ENCODE data around the gene ADGRG6.
"Not testable (repeated sequence)": the region's sequence is repeated elsewhere in the genome, so short reads cannot be mapped to it uniquely, and the experiment has no call there.

The ADGRG6 gene

GRCh38 chr6:142412241-142412640, 110.4 kb downstream of the ADGRG6 start:
- DNase-seq (ENCODE audit: low read depth), result no peak

- DNase-seq (ENCODE audit: low read depth), result no peak
These were observed 110.9 kb downstream of the ADGRG6 start for GRCh38 chr6:142412658-142413057.

DNA sequence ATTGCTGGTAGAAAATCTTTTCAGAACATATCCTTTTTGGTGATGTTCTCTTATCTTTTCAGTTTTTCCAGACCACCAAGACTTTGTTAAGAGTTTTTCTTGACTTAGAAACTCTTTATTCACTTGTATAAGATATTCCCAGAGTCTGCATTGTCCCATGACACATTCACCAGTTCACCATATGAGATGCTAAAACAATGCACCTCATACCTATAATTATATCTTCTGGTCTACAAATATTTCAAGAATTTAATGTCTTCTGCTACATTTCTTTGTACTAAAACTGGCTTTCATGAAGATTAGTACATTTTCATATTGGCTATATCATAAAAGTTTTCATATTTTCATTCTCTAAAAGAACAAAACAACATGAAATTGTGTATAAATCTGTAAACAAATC, 111.3 kb downstream of the ADGRG6 start:
- no peak for DNase-seq (ENCODE audit: low read depth)

GRCh38 chr6:142414462-142415250, 112.8 kb downstream of the ADGRG6 start:
- DNase-seq (ENCODE audit: low read depth), result no peak

- no peak for DNase-seq (ENCODE audit: low read depth)
These were observed 114.4 kb downstream of the ADGRG6 start for GRCh38 chr6:142416179-142416578.

GRCh38 chr6:142416686-142417085, 114.9 kb downstream of the ADGRG6 start:
- DNase-seq (ENCODE audit: low read depth), result no peak

DNA sequence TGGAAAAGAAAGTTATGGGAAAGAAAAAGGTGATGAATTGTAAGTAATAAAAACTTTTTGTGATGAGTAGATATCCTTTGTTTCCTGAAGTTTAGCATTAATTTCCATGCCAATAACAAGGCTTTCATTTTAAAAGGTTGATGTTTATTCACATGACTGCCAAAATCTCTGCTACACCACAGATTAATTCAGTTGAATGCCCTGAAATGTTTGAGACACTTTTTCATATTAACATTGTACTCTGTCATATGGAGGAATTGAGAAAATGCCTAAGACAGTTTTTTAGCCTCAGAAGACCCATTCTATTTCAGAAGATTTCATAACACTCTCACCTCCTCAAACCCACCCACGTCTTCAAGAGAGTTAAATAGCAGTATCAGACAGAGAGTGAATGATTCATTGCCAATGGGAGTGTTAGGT, 115.5 kb downstream of the ADGRG6 start:
- DNase-seq (ENCODE audit: low read depth), result no peak

DNA sequence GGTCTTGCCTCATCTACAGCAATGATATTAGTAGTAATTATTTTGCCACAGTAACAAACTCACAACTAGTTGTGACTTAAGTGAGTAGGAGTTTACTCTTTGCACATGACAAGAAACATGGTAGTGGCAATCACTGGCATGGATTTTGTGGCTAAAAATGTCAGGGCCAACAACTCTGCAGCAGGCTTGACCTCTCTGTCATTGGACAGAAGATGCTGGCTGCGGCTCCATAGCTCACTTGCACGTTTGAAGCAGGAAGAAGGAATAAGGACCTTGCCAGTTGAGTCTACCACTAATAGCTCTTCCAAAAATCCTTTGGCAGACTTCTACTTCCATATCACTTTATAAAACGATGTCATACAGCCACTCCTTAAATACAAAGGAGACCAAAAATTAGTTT, 117.3 kb downstream of the ADGRG6 start:
- no peak for DNase-seq (ENCODE audit: low read depth)

DNA sequence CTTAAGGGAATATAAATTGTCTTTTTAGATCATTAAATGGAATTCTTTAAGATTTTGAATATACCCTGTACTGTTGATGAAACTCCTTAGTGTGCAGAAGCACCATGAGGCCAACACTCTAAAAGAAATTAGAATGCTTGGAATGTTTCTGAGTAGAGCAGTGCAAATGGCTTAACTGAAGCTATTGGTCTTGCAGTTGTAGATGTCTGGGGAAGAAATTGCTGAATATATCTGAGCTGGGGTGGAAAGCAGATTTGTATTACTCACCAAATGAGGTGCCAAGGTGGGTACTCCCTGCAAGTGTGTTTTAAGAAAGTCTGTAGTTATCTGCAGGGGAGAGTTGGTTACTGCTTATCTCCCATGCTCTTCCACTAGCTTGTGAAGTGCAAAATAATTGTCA, 119.0 kb downstream of the ADGRG6 start:
- no peak for DNase-seq (ENCODE audit: low read depth)

DNA sequence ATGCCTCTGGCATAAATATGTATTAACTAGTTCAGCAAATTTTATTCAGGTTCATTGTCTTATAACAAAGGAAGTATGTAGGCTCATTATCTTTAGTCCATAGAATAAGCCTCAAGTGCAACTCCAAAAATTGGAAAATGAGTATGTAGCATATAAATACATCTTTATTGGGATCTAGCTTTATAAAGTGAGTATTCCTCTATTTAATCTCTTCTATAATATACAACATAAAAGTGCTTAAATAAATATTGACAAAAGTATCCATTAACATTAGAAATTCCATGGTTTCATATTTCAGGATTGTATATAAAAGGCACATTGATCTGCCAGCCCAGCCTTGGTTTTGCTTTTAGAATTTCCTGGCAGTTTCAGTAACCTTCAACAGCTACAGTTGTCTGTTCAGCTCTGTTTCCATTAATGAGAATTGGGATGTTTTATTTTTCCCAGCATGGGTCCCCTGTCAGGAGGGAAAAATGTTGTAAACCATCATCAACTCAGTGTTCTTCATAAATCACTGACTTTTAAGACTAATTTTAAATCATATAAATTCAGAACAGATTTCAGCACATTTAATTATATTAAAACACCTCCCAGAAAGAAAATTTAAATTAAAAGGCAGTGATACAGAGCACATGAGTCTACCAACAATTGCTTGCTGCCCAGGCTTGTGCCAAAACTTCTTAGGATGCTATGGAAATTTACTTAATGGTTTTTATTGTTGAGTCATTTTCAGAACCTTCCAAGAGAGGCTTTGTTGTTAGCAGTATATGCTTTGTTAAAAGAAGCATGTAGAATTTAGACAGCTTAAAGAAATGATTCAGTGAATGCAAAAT, 119.7 kb downstream of the ADGRG6 start:
- DNase-seq (ENCODE audit: low read depth), result no peak

DNA sequence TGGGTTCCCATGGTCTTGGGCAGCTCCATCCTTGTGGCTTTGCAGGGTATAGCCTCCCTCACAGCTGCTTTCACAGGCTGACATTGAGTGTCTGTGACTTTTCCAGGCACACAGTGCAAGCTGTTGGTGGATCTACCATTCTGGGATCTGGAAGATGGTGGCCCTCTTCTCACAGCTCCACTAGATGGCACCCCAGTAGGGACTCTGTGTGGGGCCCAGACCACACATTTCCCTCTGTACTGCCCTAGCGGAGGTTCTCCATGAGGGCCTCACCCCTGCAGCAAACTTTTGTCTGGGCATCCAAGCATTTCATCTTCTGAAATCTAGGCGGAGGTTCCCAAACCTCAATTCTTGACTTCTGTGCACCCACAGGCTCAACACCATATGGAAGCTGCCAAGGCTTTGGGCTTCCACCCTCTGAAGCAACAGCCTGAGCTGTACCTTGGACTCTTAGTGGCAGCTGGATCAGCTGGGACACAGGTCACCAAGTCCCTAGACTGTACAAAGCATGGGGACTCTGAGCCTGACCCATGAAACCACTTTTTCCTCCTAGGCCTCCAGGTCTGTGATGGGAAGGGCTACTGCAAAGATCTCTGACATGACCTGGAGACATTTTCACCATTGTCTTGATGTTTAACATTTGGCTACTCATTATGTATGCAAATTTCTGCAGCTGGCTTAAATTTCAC, 124.8 kb downstream of the ADGRG6 start:
- not testable (repeated sequence) for DNase-seq (ENCODE audit: low read depth)

DNA sequence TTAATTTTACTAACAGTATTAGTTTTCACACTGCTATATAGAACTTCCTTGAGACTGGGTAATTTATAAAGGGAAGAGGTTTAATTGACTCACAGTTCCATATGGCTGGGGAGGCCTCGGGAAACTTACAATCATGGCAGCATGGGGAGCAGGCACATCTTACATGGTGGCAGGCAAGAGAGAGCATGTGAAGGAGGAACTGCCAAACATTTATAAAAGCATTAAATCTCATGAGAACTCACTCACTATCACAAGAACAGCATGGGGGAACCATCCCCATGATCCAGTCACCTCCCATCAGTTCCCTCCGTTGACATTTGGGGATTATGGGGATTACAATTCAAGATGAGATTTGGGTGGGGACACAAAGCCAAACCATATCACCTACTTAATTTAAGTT, 126.7 kb downstream of the ADGRG6 start:
- not testable (repeated sequence) for DNase-seq (ENCODE audit: low read depth)

DNA sequence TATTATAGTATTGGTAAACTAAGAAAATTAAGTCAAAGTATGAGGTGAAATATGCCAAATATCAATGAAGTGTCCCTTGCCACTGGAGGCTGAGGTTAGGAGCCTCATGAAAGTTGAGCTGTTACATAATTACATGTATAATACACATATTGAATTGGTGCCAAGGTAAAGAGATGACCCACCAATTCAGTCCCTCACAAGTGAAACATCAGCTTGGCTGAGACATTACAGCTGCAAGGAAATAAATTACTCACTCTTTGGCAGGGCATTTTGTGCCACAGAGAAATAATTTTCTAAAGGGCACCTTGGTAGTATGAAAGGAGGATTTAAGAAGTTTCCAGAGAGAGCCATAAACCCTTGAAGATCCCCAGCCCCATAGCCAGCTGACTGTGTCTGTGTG, 127.4 kb downstream of the ADGRG6 start:
- no peak for DNase-seq (ENCODE audit: low read depth)

DNA sequence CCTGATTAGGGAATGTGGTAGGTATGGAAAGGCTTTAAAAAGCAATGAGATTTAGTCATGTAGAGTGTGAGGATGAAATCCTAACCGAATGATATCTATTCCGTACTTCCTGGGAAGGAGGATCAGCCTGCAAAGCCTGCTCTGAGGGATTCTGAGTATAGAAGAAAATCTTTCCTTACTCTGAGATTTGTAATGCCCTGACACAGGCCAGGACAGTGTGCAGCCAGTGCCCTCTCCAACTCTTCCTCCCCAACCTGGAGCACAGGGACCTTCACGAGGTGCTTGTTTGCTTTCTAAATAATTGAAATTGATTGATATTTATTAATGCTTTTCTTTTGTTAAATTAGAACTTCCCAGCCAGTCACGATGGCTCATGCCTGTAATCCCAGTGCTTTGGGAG, 131.6 kb downstream of the ADGRG6 start:
- no peak for DNase-seq (ENCODE audit: low read depth)

- no peak for DNase-seq (ENCODE audit: low read depth)
These were observed 137.1 kb downstream of the ADGRG6 start for GRCh38 chr6:142438898-142439297.

GRCh38 chr6:142440600-142441293, 138.9 kb downstream of the ADGRG6 start:
- DNase-seq (ENCODE audit: low read depth), result no peak

DNA sequence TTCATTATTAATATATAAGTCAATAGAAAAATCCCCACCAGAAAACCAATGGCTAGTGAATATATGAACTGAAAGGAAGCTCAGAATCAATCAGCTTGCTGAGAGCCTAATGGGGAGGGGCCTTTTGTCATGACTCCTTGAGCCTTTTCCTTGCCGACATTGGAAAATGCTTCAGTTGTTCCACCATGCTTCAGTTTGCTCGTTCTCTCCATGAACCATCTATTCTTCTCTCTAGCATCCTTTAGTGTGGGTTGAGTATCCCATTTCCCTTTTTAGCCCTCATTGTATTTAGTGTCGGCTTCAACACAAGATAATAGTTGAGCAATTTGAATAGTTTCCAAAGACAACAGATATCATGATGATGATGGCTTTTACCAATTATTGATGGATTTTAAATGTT, 139.9 kb downstream of the ADGRG6 start:
- DNase-seq (ENCODE audit: low read depth), result no peak

DNA sequence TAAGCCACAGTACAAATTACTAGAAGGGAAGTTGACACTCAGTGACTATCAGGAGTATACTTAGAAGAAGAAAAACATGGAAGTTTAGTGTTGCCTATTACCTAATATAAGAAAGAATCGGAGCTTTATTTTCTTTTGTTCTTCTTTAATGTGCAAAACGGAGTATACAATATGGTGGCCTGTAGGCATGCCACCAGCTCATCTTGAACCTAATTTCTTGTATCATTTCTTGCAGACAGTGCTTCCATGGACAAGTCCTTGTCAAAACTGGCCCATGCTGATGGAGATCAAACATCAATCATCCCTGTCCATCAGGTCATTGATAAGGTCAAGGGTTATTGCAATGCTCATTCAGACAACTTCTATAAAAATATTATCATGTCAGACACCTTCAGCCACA, 141.3 kb downstream of the ADGRG6 start:
- no peak for DNase-seq (ENCODE audit: low read depth)

DNA sequence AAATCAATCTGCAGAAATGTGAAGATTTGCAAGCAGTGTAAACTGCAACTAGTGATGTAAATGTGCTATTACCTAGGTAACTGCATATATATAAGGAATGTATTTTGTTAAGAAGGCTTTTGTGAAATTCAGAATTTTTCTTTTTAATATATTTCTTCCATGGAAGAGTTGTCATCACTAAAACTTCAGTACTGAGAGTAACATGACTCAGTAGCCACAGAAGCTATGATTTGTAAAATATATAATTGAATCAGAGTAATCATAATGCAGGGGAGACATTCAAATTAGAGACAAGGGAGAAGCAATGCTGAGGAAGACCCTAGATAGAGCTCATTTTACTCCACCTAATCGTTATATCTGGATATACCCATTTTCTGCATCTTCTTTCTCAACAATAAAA, 141.7 kb downstream of the ADGRG6 start:
- no peak for DNase-seq (ENCODE audit: low read depth)

DNA sequence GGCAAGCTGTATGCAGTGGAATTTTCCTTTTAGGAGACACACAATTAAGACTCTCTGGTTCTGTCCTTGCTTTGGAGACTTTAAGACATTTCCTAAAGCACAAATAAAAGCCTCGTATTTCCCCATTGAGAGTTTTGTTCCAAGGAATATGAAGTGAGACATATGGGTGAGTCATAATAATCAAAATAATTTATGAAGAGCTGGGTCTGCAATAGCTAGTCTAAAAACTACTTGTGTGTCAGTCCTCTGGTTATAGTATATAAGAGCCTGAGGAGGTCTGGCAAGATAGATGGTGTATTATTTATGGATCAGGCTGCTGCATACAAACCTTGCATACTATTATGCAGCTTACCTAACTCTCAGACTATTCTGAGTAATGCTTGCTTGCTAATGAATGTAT, 142.6 kb downstream of the ADGRG6 start:
- DNase-seq (ENCODE audit: low read depth), result no peak

GRCh38 chr6:142444881-142445301, 143.1 kb downstream of the ADGRG6 start:
- DNase-seq (ENCODE audit: low read depth), result no peak

GRCh38 chr6:142446168-142446567, 144.4 kb downstream of the ADGRG6 start:
- DNase-seq (ENCODE audit: low read depth), result no peak
